Right lobe of liver (tissue), 6 donors: Measurements from ENCODE around the gene RANBP17. TPM values are rescaled to one million over a fixed set of nuclear protein-coding genes. Genes with fewer than 3 reads are reported as not detected.
A peak's percentile ranks its signal among the peaks of the same experiment; 100 is the strongest.

Experiments used
- ATAC-seq, 4 donors: fragments of 200-7000 bp; cut with Tn5 transposase; one replicate each; pipeline ENCODE4 v1.9.1; 2020; ENCODE audit warnings: mild to moderate bottlenecking in 4 of 4, moderate library complexity in 4 of 4
- DNase-seq, 3 donors: peaks; one replicate each; pipeline ENCODE4 v3.0.0-alpha.2; 2020
- H3K27ac ChIP-seq, 3 donors: fragments of 200-600 bp; one replicate each; pipeline ENCODE4 v1.8.0; 2022
- H3K27me3 ChIP-seq, 2 donors: fragments of 200-600 bp; one replicate each; pipeline ENCODE4 v1.8.0; 2022
- H3K36me3 ChIP-seq, 4 donors: fragments of 200-600 bp; sonication (generic) in 1 of 4; one replicate each; pipeline versions ENCODE4 v1.5.1 to v1.8.0; 2017 to 2022; ENCODE audit warnings: control low read depth in 1 of 4
- H3K4me1 ChIP-seq, 4 donors: fragments of 200-600 bp; sonication (generic) in 1 of 4; one replicate each; pipeline versions ENCODE4 v1.5.1 to v1.8.0; 2017 to 2022; ENCODE audit warnings: control low read depth in 1 of 4
- H3K4me3 ChIP-seq, 3 donors: fragments of 200-600 bp; one replicate each; pipeline ENCODE4 v1.8.0; 2022
- H3K9me3 ChIP-seq, 4 donors: fragments of 200-600 bp; sonication (generic) in 1 of 4; one replicate each; pipeline versions ENCODE4 v1.5.1 to v1.8.0; 2017 to 2022; ENCODE audit warnings: control low read depth in 1 of 4
- POLR2A ChIP-seq: fragments of 450-650 bp; IDR thresholded peaks from one replicate; pipeline ENCODE4 v1.6.1; 2017; ENCODE audit warnings: antibody characterized with exemption, mild to moderate bottlenecking
- WGBS: methylation state at CpG from one replicate; pipeline ENCODE4 v1.1.6; 2018; ENCODE audit warnings: low coverage, low lambda C conversion rate; ENCODE audit not compliant: insufficient coverage; ENCODE audit errors: missing lambda C conversion rate; 5-methylcytosine and 5-hydroxymethylcytosine counted together
- intact Hi-C, 2 donors: fragments of 100-400 bp; cut with DNase I; formaldehyde crosslinking; loops; one replicate each; pipeline versions ENCODE4 v1.11.2 to v1.14.1; 2022
- total RNA-seq, 6 experiments: library from RNA; depleted of rRNA in 2 of 6; stranded (reverse); fragments of >200 nt in 2 of 6; fragmentation: NEBNext Ultra II Directional in 3 of 6; extraction: Animal tissue kit (Norgen Biotek cat#: 25700) in 3 of 6; gene quantifications; one replicate each; pipeline versions ENCODE4 v1.1.0 to v1.2.4, GENCODE V29; 2016 to 2023
- TF ChIP-seq, protein P1 (sequence below), 4 donors: fragments of 200-600 bp in 3 of 4; fragments of 450-650 bp in 1 of 4; IDR thresholded peaks; one replicate each; pipeline versions ENCODE4 v1.5.1 to v1.8.0; 2016 to 2022; ENCODE audit warnings: antibody characterized with exemption in 4 of 4, mild to moderate bottlenecking in 2 of 4
- donor health status: DM: no; HTN: yes; CAD: no.
- donor health status: DM: no; HTN: no; CAD: no.
- donor health status: DM: no; HTN: no; CAD: no.
- donor health status: DM: no; HTN: yes; CAD: no.
- donor health status: DM: no; HTN: yes; CAD: no.

Gene RANBP17
- total RNA-seq, 6 experiments from 2014 or later, result 1.5 to 5.7 (median 4.7) TPM

DNA sequence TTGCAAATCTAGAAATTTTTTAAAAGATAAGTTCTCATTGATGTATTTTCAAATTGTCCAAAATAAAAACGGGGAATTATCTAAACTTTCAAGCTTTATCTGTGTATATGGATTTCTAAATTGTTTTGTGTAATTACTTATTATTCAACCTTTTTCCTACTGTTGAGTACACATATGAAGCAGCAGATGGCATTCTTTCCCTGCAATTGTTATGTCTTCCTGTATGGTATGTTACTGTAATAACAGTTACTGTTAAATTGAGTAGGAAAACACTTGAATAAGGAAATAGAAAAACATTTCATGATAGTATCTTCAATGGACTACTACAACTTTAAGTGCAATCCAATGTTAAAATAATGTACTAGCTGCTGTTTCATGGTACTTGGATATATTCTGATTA, 124.8 kb downstream of the RANBP17 start:
- 0% methylated on average over 1 of the region's 1 CpG for WGBS
- ATAC-seq, result no peak
- no peak for TF ChIP-seq POLR2A
- TF ChIP-seq, protein P1, sequence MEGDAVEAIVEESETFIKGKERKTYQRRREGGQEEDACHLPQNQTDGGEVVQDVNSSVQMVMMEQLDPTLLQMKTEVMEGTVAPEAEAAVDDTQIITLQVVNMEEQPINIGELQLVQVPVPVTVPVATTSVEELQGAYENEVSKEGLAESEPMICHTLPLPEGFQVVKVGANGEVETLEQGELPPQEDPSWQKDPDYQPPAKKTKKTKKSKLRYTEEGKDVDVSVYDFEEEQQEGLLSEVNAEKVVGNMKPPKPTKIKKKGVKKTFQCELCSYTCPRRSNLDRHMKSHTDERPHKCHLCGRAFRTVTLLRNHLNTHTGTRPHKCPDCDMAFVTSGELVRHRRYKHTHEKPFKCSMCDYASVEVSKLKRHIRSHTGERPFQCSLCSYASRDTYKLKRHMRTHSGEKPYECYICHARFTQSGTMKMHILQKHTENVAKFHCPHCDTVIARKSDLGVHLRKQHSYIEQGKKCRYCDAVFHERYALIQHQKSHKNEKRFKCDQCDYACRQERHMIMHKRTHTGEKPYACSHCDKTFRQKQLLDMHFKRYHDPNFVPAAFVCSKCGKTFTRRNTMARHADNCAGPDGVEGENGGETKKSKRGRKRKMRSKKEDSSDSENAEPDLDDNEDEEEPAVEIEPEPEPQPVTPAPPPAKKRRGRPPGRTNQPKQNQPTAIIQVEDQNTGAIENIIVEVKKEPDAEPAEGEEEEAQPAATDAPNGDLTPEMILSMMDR (IDR thresholded peaks at IDR 0.05), result peak; percentile 8 to 32 (median 12)
- H3K27ac ChIP-seq, result no peak overlapping the region
- no peak for DNase-seq
- H3K27me3 ChIP-seq, result no peaks in the 10 kb centered on the region
- H3K36me3 ChIP-seq, result no peaks in the 10 kb centered on the region
- intact Hi-C loops, result no loop called here
- no peaks in the 10 kb centered on the region for H3K4me1 ChIP-seq
- H3K9me3 ChIP-seq, result no peaks in the 10 kb centered on the region
- H3K4me3 ChIP-seq, result no peak overlapping the region

DNA sequence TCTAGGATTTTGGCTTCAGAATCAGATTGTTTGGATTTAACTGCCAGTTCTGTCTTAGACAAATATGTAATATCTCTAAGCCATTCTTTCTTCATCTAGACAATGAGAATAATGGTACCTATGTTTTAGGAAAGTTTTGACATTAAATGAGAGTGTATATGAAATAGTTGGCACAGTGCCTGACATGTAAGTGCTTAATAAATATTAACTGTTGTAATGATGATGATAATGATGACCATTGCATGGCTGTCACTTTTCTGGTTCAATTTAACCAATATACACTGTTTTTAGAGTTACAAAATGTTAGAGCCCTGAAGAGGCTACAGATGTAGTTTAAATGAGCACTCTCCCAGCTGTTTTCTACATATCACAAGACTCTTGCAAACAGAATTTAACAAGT, 131.7 kb downstream of the RANBP17 start:
- no peak for TF ChIP-seq POLR2A
- TF ChIP-seq, protein P1 (IDR thresholded peaks at IDR 0.05), result no peak
- no peaks in the 10 kb centered on the region for H3K9me3 ChIP-seq
- H3K36me3 ChIP-seq, result no peaks in the 10 kb centered on the region
- intact Hi-C loops, result no loop called here
- H3K27me3 ChIP-seq, result no peaks in the 10 kb centered on the region
- DNase-seq (no peak), ATAC-seq (no peak)
- no peaks in the 10 kb centered on the region for H3K4me1 ChIP-seq
- no peak overlapping the region for H3K4me3 ChIP-seq
- H3K27ac ChIP-seq, result no peak overlapping the region

DNA sequence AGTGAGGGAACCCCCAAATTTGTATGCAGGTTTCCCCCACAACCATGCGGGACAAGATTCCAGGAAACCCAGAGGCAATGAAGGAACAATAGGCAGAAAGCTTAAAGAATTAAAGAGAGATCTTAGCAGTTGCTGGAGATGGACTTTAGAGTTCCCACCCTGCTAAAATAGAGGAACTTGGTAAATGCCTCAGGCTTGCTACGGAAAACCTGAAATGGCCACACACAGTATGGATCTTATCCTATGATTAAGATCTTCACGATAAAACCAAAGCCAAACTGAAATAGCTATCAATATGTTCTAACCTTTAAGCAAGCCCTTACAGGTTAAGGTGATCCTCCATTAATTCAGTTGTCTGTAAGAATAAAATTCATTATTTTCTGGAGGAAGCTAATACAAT, 148.3 kb downstream of the RANBP17 start:
- Histone ChIP-seq H3K27me3 (no peaks in the 10 kb centered on the region), H3K27ac (no peak overlapping the region), H3K4me3 (no peak overlapping the region), H3K36me3 (no peaks in the 10 kb centered on the region), H3K4me1 (no peaks in the 10 kb centered on the region), H3K9me3 (no peaks in the 10 kb centered on the region)
- no peak for DNase-seq
- no peak for ATAC-seq
- TF ChIP-seq, protein P1 (IDR thresholded peaks at IDR 0.05), result no peak
- TF ChIP-seq POLR2A, result no peak
- WGBS, result 76% methylated on average over 3 of the region's 3 CpGs
- intact Hi-C loops, result no loop called here

DNA sequence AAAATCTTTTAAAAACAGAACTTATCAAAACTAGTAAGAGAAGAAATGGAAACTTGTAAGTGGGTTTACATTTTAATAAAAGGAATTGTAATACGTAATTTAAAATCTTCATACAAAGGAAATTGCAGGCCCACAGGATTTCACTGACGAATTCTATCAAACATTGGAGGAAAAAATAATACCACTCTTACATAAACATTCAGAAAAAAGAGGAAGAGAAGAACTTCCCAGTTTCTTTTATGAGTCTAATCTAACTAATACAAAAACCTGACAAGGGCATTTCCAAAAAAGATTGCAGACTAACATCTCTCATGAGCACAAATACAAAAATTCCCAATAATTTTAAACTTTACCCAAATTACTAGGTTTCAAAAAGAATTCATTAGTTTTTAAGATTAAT, 149.0 kb downstream of the RANBP17 start:
- H3K27me3 ChIP-seq, result no peaks in the 10 kb centered on the region
- H3K4me3 ChIP-seq, result no peak overlapping the region
- 47% methylated on average over 2 of the region's 2 CpGs for WGBS
- intact Hi-C loops, result no loop called here
- TF ChIP-seq, protein P1 (IDR thresholded peaks at IDR 0.05), result no peak
- no peak for TF ChIP-seq POLR2A
- no peaks in the 10 kb centered on the region for H3K9me3 ChIP-seq
- DNase-seq (no peak), ATAC-seq (no peak)
- H3K4me1 ChIP-seq, result no peaks in the 10 kb centered on the region
- H3K27ac ChIP-seq, result no peak overlapping the region
- H3K36me3 ChIP-seq, result no peaks in the 10 kb centered on the region

DNA sequence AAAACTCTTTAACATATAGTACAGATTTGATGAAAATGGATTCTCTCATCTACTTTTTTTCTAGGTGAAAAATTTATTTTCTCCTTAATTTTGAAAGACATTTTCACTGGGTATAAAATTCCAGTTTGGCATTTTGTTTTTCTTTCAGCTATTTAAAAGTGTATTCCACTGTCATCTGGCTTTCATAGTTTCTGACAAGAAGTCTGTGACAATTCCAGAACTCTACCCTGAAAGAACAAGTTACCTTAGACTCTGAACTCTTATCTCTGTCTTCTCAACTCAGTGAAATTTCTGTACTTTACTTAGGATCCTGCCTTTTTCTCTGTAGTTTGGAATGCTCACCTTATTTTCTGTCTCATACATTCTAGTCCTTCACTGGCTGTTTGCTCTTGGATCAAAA, 161.7 kb downstream of the RANBP17 start:
- H3K4me3 ChIP-seq, result no peak overlapping the region
- no peak overlapping the region for H3K27ac ChIP-seq
- H3K9me3 ChIP-seq, result no peaks in the 10 kb centered on the region
- ATAC-seq (no peak), DNase-seq (no peak)
- no peaks in the 10 kb centered on the region for H3K27me3 ChIP-seq
- H3K4me1 ChIP-seq, result no peaks in the 10 kb centered on the region
- TF ChIP-seq POLR2A, result no peak
- TF ChIP-seq, protein P1 (IDR thresholded peaks at IDR 0.05), result no peak
- H3K36me3 ChIP-seq, result no peaks in the 10 kb centered on the region
- intact Hi-C loops, result no loop called here
